ENCODE measurements around the gene WNT9B. TPM values are rescaled to one million over a fixed set of nuclear protein-coding genes. Genes with fewer than 3 reads are reported as not detected.
A peak's percentile ranks its signal among the peaks of the same experiment; 100 is the strongest.

WNT9B gene
- total RNA-seq, 1 donor = 0.36 TPM

GRCh38 chr17:46873941-46874645, 22.7 kb downstream of the WNT9B start:
- TF ChIP-seq, protein P1, sequence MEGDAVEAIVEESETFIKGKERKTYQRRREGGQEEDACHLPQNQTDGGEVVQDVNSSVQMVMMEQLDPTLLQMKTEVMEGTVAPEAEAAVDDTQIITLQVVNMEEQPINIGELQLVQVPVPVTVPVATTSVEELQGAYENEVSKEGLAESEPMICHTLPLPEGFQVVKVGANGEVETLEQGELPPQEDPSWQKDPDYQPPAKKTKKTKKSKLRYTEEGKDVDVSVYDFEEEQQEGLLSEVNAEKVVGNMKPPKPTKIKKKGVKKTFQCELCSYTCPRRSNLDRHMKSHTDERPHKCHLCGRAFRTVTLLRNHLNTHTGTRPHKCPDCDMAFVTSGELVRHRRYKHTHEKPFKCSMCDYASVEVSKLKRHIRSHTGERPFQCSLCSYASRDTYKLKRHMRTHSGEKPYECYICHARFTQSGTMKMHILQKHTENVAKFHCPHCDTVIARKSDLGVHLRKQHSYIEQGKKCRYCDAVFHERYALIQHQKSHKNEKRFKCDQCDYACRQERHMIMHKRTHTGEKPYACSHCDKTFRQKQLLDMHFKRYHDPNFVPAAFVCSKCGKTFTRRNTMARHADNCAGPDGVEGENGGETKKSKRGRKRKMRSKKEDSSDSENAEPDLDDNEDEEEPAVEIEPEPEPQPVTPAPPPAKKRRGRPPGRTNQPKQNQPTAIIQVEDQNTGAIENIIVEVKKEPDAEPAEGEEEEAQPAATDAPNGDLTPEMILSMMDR (IDR thresholded peaks at IDR 0.05; ENCODE audit: extremely low read depth, low read depth, low read length) = no peak
- H3K27ac ChIP-seq (ENCODE audit: low read depth, low read length) = no peak overlapping the region
- H3K36me3 ChIP-seq (ENCODE audit: insufficient read depth, low read length) = no peaks in the 10 kb centered on the region
- no peak overlapping the region for H3K4me3 ChIP-seq (ENCODE audit: insufficient read depth, low read length)
- H3K9me3 ChIP-seq (ENCODE audit: low read depth, low read length) = no peaks in the 10 kb centered on the region
- no peak overlapping the region for H3K4me2 ChIP-seq (ENCODE audit: insufficient read depth, low read length)
- H3K4me1 ChIP-seq (ENCODE audit: insufficient read depth, low read length) = no peaks in the 10 kb centered on the region
- no peaks in the 10 kb centered on the region for H4K20me1 ChIP-seq (ENCODE audit: insufficient read depth, low read length)
- no peak overlapping the region for H2AFZ ChIP-seq (ENCODE audit: low read length)
- H3K27me3 ChIP-seq (ENCODE audit: insufficient read depth, low read length) = peaks cover 6% of the 10 kb centered on the region
- peak; percentile 58 for DNase-seq (ENCODE audit: insufficient read length, low spot score, missing footprints)
- H3K79me2 ChIP-seq (ENCODE audit: insufficient read depth, low read length) = no peaks in the 10 kb centered on the region

DNA sequence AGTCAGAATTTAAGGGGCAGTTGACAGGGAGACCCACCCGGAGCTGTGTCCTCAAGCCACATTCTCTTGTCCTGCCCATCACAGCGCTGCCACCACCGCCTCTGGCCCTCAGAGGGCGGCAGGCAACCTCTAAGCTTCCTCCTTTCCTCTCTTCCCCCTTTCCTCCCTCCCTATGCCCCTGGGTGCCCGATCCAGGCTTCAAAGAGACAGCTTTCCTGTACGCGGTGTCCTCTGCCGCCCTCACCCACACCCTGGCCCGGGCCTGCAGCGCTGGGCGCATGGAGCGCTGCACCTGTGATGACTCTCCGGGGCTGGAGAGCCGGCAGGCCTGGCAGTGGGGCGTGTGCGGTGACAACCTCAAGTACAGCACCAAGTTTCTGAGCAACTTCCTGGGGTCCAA, 23.5 kb downstream of the WNT9B start:
- DNase-seq (ENCODE audit: insufficient read length, low spot score, missing footprints) = peak; percentile 32
- TF ChIP-seq, protein P1 (IDR thresholded peaks at IDR 0.05; ENCODE audit: extremely low read depth, low read depth, low read length) = no peak

DNA sequence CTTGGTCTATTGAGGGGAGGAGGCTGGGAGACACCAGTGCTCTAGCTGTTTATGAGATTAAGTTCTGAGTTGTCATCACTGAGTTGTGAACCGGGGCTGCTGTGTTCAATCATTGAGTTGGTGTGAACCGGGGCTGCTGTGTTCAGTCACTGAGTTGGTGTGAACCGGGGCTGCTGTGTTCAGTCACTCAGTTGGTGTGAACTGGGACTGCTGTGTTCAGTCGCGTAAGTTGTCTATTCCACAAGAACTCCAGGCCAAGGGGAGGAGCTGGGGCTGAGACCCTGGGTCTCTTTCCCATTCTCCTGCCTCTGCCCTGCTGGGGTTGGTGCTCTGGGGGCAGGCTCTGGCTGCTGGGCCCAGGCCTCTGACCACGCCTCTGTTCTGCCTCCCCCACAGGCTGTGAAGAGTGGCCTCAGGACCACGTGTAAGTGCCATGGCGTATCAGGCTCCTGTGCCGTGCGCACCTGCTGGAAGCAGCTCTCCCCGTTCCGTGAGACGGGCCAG, 24.5 kb downstream of the WNT9B start:
- Histone ChIP-seq H4K20me1 (ENCODE audit: insufficient read depth, low read length) (no peaks in the 10 kb centered on the region), H2AFZ (ENCODE audit: low read length) (no peak overlapping the region), H3K27ac (ENCODE audit: low read depth, low read length) (no peak overlapping the region), H3K4me1 (ENCODE audit: insufficient read depth, low read length) (no peaks in the 10 kb centered on the region), H3K4me2 (ENCODE audit: insufficient read depth, low read length) (no peak overlapping the region), H3K9me3 (ENCODE audit: low read depth, low read length) (no peaks in the 10 kb centered on the region), H3K79me2 (ENCODE audit: insufficient read depth, low read length) (no peaks in the 10 kb centered on the region), H3K27me3 (ENCODE audit: insufficient read depth, low read length) (peaks cover 6% of the 10 kb centered on the region), H3K36me3 (ENCODE audit: insufficient read depth, low read length) (no peaks in the 10 kb centered on the region), H3K4me3 (ENCODE audit: insufficient read depth, low read length) (no peak overlapping the region)
- TF ChIP-seq, protein P1 (IDR thresholded peaks at IDR 0.05; ENCODE audit: extremely low read depth, low read depth, low read length) = no peak
- DNase-seq (ENCODE audit: insufficient read length, low spot score, missing footprints) = peak; percentile 17

More for the DNA sequence above, 23.5 kb downstream of the WNT9B start:
- Histone ChIP-seq H3K4me3 (ENCODE audit: insufficient read depth, low read length) (no peak overlapping the region), H3K9me3 (ENCODE audit: low read depth, low read length) (no peaks in the 10 kb centered on the region), H3K27ac (ENCODE audit: low read depth, low read length) (no peak overlapping the region), H2AFZ (ENCODE audit: low read length) (no peak overlapping the region), H3K36me3 (ENCODE audit: insufficient read depth, low read length) (no peaks in the 10 kb centered on the region), H3K79me2 (ENCODE audit: insufficient read depth, low read length) (no peaks in the 10 kb centered on the region), H3K4me1 (ENCODE audit: insufficient read depth, low read length) (no peaks in the 10 kb centered on the region), H3K27me3 (ENCODE audit: insufficient read depth, low read length) (peaks cover 6% of the 10 kb centered on the region), H4K20me1 (ENCODE audit: insufficient read depth, low read length) (no peaks in the 10 kb centered on the region), H3K4me2 (ENCODE audit: insufficient read depth, low read length) (no peak overlapping the region)

GRCh38 chr17:46876353-46876887, 25.0 kb downstream of the WNT9B start:
- Histone ChIP-seq H3K4me1 (ENCODE audit: insufficient read depth, low read length) (no peaks in the 10 kb centered on the region), H2AFZ (ENCODE audit: low read length) (no peak overlapping the region), H3K27me3 (ENCODE audit: insufficient read depth, low read length) (peaks cover 6% of the 10 kb centered on the region), H3K4me2 (ENCODE audit: insufficient read depth, low read length) (no peak overlapping the region), H3K36me3 (ENCODE audit: insufficient read depth, low read length) (no peaks in the 10 kb centered on the region), H3K79me2 (ENCODE audit: insufficient read depth, low read length) (no peaks in the 10 kb centered on the region), H3K27ac (ENCODE audit: low read depth, low read length) (no peak overlapping the region), H4K20me1 (ENCODE audit: insufficient read depth, low read length) (no peaks in the 10 kb centered on the region), H3K4me3 (ENCODE audit: insufficient read depth, low read length) (no peak overlapping the region), H3K9me3 (ENCODE audit: low read depth, low read length) (no peaks in the 10 kb centered on the region)
- TF ChIP-seq, protein P1 (IDR thresholded peaks at IDR 0.05; ENCODE audit: extremely low read depth, low read depth, low read length) = no peak
- DNase-seq (ENCODE audit: insufficient read length, low spot score, missing footprints) = peak; percentile 35

Data from osteoblast (primary cell).